ENCODE data around the gene CR1.
"Not testable (repeated sequence)": the region's sequence is repeated elsewhere in the genome, so short reads cannot be mapped to it uniquely, and the experiment has no call there.

CR1 gene

GRCh38 chr1:207495801-207496792 is at the start of gene CR1:
TSS of gene CR1 (plus strand) at chr1:207496157. CDS start at chr1:207496268, 111 bp downstream.
- DNase-seq = peak in 1 of 2 experiments; percentile 44

- no peak for DNase-seq
Observed at GRCh38 chr1:207453710-207454045, 42.3 kb upstream of the CR1 start.

GRCh38 chr1:207454046-207454964 is 41.7 kb upstream of the CR1 start, which contains the start of gene CR2:
TSS of gene CR2 (plus strand) at chr1:207454328. CDS start at chr1:207454419, 91 bp downstream.
- peak in 1 of 2 experiments; percentile 59 for DNase-seq

- no peak for DNase-seq
Observed at GRCh38 chr1:207455183-207455754, 40.7 kb upstream of the CR1 start.

GRCh38 chr1:207458414-207458813 is 37.5 kb upstream of the CR1 start:
- no peak for DNase-seq

- DNase-seq = no peak
Observed at GRCh38 chr1:207459008-207459407, 36.9 kb upstream of the CR1 start.

GRCh38 chr1:207461649-207462048 is 34.3 kb upstream of the CR1 start:
- no peak for DNase-seq

GRCh38 chr1:207462535-207462934 is 33.4 kb upstream of the CR1 start:
- DNase-seq = no peak

GRCh38 chr1:207463021-207463420 is 32.9 kb upstream of the CR1 start:
- no peak for DNase-seq

- DNase-seq = no peak
Observed at GRCh38 chr1:207463571-207463970, 32.4 kb upstream of the CR1 start.

- DNase-seq = no peak
Observed at GRCh38 chr1:207470927-207471326, 25.0 kb upstream of the CR1 start.

GRCh38 chr1:207474210-207474609 is 21.7 kb upstream of the CR1 start:
- DNase-seq = no peak

GRCh38 chr1:207486198-207486597 is 9.8 kb upstream of the CR1 start:
- DNase-seq = no peak

GRCh38 chr1:207487636-207488035 is 8.3 kb upstream of the CR1 start:
- no peak for DNase-seq

GRCh38 chr1:207493212-207493611 is 2.7 kb upstream of the CR1 start:
- DNase-seq = no peak

GRCh38 chr1:207494171-207494570 is 1.8 kb upstream of the CR1 start:
- no peak for DNase-seq

GRCh38 chr1:207495281-207495680 is 676 bp upstream of the CR1 start:
- DNase-seq = not testable (repeated sequence)

GRCh38 chr1:207497941-207498340 is 2.0 kb downstream of the CR1 start:
- DNase-seq = no peak

- peak; percentile 17 to 80 for DNase-seq
Observed at GRCh38 chr1:207499573-207499972, 3.6 kb downstream of the CR1 start.

- DNase-seq = no peak
Observed at GRCh38 chr1:207500306-207500705, 4.3 kb downstream of the CR1 start.

- DNase-seq = no peak
Observed at GRCh38 chr1:207501071-207501470, 5.1 kb downstream of the CR1 start.

GRCh38 chr1:207502726-207503125 is 6.8 kb downstream of the CR1 start:
- no peak for DNase-seq

- DNase-seq = no peak
Observed at GRCh38 chr1:207503950-207504349, 8.0 kb downstream of the CR1 start.
